ENCODE results near the gene MSI2.

MSI2 gene

DNA sequence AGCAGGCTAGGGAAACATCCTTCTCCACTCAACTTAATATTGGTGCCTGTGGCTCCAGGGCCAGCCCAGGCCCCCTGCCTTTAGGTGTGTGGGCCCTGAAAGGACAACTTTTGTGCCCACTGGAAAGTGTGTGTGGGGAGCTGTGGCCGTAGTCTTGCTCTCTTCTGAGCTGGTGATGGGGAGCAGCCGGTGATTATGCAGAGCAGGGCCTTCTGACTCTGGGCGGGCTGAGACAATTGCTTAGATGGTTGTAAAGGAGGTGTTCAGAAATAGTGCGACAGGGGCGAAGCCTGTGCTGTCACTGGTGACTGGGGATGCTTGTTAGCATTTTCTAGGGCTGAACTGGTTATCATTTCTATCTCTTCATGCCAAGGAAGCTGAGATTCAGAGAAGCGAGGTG, 62.6 kb downstream of the MSI2 start:
- no peak for DNase-seq (ENCODE audit: low read depth)

- no peak for DNase-seq (ENCODE audit: low read depth)
These were observed 63.5 kb downstream of the MSI2 start for GRCh38 chr17:57319806-57320205.

GRCh38 chr17:57323391-57323790, 67.1 kb downstream of the MSI2 start:
- no peak for DNase-seq (ENCODE audit: low read depth)

- no peak for DNase-seq (ENCODE audit: low read depth)
These were observed 67.7 kb downstream of the MSI2 start for GRCh38 chr17:57324060-57324459.

GRCh38 chr17:57324631-57325030, 68.3 kb downstream of the MSI2 start:
- DNase-seq (ENCODE audit: low read depth), result no peak

DNA sequence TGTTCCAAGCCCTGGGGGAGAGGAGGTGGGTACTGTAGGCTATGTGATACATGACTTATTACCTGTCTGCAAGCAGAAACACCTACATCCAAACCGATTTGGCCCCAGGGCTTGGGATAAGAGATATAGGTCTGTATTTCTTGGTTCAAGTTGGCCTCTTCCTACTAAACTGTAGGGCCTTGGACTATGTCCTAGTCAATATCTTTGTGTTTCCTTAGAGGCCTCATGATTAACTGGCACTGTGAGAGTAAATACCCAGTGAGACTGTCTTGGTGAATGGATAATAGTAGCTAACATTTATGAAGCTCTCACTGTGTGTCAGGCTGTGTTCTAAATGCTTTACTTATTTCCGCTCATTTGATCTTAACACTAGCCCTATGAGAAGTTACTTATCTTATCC, 70.0 kb downstream of the MSI2 start:
- DNase-seq (ENCODE audit: low read depth), result no peak

- no peak for DNase-seq (ENCODE audit: low read depth)
These were observed 70.4 kb downstream of the MSI2 start for GRCh38 chr17:57326764-57327163.

GRCh38 chr17:57327176-57327970, 71.0 kb downstream of the MSI2 start:
- DNase-seq (ENCODE audit: low read depth), result no peak

DNA sequence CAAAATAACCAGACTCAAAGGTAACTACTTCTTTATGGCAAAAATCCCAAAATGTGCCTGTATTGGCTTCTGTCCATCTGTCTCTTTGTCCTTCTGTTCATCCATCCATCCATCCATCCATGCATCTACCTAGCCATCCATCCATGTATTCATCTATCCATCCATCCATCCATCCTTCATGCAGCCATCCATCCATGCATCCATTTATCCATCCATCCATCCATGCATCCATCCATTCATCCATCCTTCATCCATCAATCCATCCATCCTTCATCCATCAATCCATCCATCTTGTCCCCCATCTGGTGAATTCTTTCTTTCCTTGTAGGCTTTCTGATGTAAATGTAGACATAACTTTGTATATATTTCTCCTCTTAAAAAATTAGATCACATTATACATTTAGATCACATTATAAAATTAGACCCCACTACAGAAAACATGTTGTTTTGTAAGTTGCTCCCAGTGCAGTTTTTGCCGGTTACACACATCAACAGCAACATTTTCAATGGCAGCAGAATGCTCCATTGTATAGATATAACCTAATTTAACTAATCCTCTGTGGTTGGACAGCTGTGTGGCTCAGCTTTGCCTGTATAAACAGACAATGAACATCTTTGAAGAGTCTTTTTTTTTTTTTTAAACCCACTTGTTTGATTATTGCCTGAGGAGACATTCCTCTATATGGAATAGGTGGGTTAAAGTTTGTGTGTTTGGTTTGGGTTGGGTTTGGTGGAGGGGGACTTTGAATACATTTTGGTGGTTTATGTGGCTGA, 72.0 kb downstream of the MSI2 start:
- DNase-seq (ENCODE audit: low read depth), result no peak

DNA sequence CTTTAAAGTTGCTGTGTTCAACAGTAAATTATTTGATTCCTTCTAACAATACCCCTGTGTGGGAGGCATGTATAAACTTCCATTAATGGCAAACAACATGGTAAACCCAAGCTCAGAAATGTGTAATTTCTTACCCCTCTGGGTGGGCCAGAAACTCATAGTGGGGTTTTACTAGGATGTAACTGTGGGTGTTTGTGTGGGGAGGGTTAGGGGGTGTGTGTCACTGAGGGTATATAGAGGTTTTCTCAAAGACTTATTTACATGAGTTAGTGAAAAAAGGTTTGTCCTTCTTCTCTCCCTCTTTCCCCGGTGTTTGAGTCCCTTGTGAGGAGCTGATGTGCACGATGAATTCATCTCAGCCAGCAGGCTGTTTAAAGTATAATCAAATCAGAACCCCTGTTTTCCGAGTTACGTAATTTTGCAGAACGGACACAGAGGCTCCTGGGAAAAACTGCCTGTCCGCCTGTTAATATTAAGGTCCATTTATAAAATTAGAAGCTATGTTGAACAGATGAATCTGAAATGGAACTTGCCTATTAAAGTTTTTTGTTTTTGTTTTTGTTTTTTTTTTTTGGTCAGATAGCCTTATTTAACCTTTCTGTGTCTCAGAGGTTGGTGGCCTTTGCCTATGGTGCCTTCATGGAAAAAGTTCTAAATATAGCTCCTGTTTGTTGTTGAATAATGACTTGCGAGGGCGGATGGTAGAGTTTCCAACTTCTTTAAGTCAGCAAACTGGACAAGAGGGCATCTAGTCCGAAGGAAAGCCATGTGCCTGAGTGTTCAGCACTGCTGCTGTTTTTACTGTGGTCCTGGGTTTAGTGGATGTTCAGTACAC, 73.3 kb downstream of the MSI2 start:
- DNase-seq (ENCODE audit: low read depth), result no peak

DNA sequence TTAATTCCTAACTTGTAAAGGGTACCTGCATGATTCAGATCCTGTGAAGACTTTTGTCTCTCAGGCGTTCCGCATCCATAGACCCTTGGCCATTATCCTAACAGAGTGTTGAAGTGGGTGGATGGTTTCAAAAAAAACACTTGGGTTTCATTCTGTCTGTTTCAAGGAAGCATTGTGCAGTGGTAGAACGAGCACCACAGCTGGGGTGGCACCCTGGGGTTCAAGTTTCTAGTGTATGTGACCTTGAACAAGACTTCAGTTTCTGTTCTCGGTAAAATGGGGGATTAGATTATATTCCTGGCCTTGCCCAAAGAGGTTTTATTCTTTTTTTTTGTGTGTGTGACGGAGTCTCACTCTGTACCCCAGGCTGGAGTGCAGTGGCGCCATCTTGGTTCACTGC, 74.3 kb downstream of the MSI2 start:
- no peak for DNase-seq (ENCODE audit: low read depth)

DNA sequence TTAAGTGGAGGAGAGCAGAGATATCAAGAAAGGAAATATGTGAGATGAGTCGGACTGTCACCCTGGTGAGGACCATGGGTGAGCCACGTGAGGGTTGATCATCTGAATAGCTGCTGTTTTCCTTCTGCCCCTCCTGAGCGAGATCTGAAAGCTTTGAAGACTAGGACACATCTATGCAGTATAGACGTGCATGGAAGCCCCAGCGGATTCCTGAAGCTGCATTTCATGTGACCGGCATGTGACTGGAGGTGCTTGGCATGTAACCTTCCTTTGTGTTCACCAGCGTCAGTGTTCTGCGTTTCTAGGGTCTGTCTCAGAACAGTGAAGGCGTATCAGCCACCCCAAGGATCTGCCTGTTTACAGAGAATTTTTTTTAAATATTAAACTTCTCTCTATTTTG, 75.1 kb downstream of the MSI2 start:
- no peak for DNase-seq (ENCODE audit: low read depth)

DNA sequence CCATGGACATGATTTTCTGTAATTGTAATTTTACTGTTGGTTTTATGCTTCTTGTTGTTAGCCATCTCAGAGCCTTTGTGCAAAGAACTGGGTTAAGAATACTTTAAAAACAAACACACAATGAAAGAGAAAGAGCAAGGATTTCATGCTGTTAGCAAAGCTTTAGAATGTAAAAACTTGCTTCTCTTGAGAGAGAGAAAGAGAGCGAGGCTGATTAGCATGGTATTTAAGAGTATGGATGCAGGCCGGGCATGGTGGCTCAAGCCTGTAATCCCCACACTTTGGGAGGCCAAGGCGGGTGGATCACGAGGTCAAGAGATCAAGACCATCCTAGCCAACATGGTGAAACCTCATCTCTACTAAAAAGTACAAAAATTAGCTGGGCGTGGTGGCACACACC, 76.2 kb downstream of the MSI2 start:
- no peak for DNase-seq (ENCODE audit: low read depth)

DNA sequence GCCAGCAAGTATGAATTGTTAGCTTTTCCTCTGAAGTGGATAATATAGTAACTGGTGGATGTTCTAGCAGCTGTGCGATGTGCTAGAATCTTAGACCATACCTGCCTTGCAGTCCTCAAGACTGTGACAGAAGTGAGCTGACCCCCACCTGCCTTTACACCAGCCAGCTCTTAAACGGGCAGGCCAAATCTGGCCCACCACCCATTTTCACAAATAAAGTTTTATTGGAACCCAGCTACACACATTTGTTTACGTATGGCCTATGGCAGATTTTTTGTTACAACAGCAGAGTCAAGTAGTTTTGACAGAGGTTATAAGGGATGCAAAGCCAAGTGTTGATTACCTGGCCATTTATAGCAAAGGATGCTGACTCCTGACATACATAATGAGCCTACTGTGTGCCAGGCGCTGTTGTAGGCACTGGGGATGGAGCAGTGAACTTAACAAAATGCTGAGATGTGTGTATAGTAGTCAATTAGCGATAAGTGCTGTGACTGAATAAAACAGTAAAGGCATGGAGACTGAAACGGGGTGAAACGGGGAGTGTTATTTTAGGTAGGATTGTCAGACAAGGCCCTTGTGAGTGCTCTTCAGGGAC, 79.0 kb downstream of the MSI2 start:
- DNase-seq (ENCODE audit: low read depth), result no peak

DNA sequence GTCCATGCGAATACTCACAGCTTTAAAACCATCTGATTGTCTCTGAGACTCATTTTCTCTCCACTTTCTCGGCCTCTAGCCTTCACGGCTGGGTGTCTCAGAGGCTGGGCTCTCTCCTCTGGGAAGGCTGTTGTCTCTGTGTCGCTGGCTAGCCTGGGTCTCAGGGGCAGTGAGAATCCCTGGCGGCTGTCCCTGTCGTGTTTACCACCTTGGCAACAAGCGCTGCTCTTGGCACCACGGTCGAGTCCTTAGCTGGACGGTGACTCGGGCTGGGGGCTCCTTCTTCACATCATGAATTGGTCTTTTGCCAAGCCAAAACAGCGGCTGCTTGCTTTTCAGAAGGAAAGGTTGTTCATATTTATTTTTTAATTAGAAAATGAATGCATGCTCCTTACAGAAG, 81.1 kb downstream of the MSI2 start:
- no peak for DNase-seq (ENCODE audit: low read depth)

- DNase-seq (ENCODE audit: low read depth), result no peak
These were observed 82.1 kb downstream of the MSI2 start for GRCh38 chr17:57338257-57338914.

DNA sequence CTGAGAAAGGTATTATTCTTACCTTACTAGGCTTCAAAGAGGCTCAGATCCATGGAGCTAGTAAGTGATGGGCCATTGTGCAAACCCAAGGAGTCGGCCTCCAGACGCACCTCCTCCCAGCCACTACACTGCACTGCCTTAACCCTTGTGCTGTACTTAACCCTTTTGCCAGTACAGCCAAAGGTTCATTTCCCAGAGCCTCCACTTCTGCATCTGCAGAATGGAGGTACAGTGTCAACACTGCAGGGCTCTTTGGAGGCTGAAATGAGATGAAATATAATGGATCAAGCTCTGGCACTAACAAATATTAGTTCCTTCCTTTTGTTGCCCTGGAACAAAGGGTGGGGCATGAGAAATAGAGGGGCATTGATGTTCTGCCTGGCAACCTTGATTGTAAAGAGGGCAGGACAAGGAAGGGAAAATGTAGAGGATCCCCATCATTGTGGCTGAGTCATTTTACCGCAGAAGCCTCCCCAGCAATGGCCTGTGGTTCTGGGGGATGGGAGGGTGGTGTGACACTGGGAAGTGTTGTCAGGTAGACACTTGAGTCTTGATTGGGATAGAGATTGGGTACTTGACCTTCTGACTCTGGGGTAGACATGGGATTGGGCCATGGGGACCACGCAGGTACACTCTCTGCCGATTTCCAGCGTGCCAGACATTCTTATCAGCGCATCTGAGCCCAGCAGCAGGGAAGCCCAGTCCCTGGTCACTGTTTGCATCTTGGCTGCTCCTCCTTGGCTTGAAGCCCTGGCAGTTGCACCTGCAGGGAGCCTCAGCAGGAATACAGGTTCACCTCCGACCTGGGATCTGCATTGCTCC, 84.0 kb downstream of the MSI2 start:
- no peak for DNase-seq (ENCODE audit: low read depth)

DNA sequence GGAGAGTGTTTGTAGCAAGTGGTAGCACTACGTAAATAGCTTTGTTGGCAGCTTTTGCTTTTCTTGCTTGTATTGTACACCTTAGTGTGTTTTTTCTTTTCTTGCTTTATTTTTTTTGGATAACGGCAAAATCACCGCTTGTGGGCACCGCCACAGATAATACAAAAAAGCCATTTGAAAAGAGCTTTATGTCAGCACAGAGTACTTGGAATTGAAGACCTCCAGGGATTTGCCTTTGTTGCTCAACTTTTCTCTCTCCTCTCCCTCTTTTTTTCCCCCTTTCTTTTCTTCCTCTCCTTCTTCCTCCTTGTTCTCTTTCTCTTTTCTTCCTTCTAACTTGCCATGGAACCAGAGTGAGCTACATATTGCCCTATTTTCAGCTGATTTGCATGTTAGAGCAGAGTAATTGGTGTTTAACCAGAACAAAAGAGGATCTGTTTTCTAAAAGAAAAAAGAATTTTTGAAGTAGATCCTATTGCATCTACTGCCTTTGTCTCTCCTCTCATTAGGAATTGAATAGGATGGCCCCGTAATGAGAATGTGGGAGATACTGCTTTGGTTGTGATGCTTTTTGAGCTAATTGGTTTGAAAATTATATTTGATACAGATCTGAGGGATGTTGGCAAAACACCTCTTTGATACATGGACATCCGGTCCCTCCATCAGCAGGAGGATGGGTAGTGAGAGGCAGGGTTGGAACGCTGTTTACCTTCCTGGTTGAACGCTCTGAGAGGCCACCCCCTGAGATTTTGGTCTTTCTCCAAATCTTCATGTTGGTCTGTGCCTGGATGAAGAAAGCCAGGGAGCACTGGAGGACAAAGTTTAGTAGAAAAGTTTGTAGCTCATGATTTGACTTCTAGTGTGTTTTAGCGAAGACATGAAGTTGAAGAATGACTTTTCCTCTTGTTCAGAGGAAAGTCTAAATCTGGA, 85.6 kb downstream of the MSI2 start:
- DNase-seq (ENCODE audit: low read depth), result no peak

DNA sequence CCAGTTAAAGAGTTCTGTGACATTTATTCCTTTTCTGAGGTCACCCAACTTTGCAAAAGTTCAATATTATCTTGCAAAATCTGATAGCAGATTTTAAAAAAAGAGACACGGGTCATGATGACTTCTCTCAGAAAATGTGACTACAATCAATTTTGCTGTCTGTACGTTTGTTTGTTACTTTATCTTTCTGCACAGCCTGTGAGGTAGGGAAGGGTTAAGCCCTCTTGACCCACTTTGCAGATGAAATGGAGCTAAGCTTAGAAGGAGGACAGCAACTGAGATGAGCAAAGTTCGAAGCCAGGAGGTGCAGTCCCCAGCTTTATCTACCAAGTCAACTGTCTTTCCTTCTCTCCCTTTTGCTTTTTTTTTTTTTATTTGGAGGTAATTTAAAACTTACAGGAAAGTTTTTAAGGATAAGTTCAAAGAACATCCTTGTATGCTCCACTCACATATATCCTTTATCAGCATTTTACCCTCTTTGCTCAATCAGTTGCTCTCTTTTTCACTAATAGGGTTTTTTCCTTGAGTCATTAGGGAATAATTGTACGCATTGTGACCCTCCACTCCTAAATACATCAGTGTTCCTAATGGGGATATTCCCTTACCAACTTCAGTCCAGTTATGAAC, 86.8 kb downstream of the MSI2 start:
- no peak for DNase-seq (ENCODE audit: low read depth)

Data from activated T-cell treated with anti-CD3 and anti-CD28 coated beads for 1 hour (primary cell).